Right lobe of liver (tissue), 4 donors: ENCODE results near the gene CTXN1.

Experiments
- POLR2A ChIP-seq: fragments of 450-650 bp; IDR thresholded peaks from one replicate; pipeline ENCODE4 v1.6.1; 2017; ENCODE audit warnings: antibody characterized with exemption, mild to moderate bottlenecking
- TF ChIP-seq, protein P1 (sequence below), 4 donors: fragments of 200-600 bp in 3 of 4; fragments of 450-650 bp in 1 of 4; IDR thresholded peaks; one replicate each; pipeline versions ENCODE4 v1.5.1 to v1.8.0; 2016 to 2022; ENCODE audit warnings: antibody characterized with exemption in 4 of 4, mild to moderate bottlenecking in 2 of 4
- donor health status: DM: no; HTN: no; CAD: no.
- donor health status: DM: no; HTN: no; CAD: no.
- donor health status: DM: no; HTN: yes; CAD: no.

DNA sequence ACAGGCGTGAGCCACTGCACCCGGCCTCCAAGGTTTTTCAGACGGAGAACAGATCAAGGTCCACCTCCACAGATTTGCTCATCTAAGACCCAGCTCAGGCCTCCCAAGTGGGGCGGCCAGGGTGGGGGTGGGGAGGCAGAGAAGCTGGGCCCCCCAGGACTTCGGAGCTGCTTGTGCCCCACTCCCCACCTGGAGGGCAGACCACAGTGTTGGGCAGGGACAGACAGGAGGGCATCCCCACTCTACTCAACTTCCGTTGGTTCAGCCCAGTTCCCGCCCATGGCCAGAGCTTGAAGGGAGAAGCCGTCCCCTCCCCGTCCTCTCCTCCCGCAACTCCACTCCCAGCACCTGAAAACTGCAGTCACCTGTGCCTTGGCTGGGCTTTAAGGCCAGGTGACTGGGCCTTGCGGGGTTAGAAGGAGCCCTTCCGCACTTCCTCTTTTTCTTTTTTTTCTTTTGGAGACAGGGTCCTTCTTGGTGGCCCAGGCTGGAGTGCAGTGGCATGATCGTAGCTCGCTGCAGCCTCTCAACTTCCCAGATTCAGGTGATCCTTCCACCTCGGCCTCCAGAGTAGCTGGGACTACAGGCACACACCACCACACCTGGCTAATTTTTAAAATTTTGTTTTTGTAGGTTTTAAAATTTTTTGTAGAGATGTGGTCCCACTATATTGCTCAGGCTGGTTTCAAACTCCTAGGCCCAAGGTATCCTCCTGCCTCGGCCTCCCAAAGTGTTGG is 38.4 kb downstream of the CTXN1 start:
- TF ChIP-seq, protein P1, sequence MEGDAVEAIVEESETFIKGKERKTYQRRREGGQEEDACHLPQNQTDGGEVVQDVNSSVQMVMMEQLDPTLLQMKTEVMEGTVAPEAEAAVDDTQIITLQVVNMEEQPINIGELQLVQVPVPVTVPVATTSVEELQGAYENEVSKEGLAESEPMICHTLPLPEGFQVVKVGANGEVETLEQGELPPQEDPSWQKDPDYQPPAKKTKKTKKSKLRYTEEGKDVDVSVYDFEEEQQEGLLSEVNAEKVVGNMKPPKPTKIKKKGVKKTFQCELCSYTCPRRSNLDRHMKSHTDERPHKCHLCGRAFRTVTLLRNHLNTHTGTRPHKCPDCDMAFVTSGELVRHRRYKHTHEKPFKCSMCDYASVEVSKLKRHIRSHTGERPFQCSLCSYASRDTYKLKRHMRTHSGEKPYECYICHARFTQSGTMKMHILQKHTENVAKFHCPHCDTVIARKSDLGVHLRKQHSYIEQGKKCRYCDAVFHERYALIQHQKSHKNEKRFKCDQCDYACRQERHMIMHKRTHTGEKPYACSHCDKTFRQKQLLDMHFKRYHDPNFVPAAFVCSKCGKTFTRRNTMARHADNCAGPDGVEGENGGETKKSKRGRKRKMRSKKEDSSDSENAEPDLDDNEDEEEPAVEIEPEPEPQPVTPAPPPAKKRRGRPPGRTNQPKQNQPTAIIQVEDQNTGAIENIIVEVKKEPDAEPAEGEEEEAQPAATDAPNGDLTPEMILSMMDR (IDR thresholded peaks at IDR 0.05): no peak
- no peak for TF ChIP-seq POLR2A
